ENCODE data around the gene SLCO4A1.
"Not testable (repeated sequence)": the region's sequence is repeated elsewhere in the genome, so short reads cannot be mapped to it uniquely, and the experiment has no call there.

Gene SLCO4A1

GRCh38 chr20:62666736-62667529, 24.6 kb downstream of the SLCO4A1 start:
- no peak for DNase-seq

DNA sequence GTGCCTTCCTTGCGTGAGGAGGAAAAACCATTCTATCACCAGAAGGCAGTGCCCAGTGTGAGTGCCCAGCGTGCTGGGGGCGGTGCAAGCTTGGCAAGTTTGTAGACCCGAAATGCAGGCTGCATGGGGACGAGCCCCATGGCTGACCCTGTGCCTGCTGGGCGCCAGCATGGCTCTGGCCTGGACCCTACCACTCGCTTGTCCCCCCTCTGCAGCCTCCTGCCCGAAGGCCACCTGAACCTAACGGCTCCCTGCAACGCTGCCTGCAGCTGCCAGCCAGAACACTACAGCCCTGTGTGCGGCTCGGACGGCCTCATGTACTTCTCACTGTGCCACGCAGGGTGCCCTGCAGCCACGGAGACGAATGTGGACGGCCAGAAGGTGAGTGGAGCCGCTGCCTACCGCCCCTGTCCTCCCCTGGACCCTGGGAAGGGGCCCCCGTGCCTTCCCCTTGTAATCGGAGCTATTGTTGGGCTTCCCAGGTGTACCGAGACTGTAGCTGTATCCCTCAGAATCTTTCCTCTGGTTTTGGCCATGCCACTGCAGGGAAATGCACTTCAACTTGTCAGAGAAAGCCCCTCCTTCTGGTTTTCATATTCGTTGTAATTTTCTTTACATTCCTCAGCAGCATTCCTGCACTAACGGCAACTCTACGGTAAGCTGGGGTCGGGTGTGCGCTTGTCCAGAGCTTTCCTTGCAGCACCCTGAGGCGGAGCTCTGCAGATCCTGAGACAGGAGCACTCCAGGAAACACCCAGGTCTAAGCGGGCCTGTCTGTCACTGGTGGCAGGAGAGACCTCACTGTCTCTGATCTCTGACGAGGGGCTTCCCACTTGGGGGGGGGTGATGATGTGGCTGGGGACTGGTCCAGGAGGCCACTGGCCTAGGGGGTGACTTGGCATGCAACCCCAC, 25.5 kb downstream of the SLCO4A1 start:
- DNase-seq: no peak

DNA sequence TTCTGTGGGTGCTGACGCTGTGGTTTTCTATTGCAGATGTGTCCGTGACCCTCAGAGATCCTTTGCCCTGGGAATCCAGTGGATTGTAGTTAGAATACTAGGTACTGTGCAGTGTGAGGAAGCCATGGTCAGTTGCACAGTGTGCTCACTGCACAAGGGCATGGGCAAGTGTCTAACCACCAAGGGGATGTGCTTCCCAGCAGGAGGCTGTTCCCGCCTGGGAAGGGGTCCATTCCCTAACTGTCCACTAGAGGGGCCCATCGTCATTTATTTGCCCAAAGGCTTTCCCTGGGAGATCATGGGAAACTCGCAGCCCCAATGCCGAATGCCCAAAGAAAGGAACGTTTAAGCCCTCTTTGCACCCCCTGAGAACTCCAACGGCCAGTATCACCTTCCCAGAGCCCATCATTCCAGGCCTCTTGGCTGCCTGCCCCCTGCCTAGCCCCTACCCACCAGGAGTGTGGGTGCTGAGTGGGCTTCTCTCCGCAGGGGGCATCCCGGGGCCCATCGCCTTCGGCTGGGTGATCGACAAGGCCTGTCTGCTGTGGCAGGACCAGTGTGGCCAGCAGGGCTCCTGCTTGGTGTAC, 26.2 kb downstream of the SLCO4A1 start:
- DNase-seq: peak; percentile 76 to 86

DNA sequence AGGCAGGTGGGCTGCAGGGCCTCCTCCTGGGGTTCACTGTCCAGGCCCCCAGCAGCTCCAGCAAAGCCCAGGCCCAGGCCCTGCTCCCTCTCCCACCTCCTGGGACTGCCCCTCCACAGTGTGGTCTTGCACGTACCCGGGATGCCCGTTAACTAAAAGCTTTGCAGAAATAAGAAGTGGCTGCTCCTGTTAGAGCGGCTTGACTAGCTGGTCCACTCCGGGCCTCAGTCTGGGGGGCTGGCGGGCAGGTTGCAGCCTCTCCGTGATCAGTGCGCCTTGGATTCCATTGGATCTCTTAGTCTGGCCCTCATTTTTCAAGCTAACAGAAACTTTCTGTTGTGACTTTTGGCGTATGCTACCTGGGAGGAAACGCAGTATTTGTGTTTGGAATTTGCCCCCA, 26.9 kb downstream of the SLCO4A1 start:
- no peak for DNase-seq

DNA sequence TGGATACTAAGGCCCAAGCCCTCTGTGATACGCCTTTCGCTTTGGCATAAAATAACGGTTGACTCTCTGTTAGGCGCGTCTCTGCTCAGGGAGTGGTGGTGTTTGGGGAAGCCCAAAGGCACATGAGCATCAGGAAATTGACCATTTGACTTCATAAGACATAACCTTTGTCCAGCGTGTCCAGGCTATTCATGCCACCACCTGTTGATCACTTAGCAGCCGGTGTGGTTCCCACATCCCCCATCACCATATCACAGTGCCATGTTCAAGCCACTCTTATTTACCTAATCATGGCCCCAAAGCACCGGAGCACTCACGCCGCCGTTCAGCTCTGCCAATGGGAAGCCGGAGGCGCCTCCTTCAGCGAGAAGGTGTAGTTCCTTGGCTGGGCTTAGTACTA, 27.9 kb downstream of the SLCO4A1 start:
- no peak for DNase-seq

DNA sequence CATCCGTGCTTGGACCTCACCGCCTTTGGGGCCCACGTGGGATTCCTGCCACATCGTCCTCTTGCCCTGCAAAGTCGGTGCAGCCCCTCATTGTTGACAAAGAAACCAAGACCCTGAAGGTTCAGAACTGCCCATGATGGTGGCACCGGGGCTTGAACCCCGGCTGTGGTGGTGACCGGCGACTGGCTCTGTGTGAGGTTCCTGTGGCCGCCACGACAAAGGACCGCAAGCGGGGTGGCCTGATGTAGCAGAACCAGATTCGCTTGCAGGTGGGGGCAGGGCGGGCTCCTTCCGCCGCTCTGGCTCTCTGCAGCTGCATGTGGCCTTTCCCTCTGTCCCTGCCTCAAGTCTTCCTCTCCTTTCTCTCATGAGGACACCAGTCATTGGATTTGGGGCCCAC, 28.7 kb downstream of the SLCO4A1 start:
- no peak for DNase-seq

DNA sequence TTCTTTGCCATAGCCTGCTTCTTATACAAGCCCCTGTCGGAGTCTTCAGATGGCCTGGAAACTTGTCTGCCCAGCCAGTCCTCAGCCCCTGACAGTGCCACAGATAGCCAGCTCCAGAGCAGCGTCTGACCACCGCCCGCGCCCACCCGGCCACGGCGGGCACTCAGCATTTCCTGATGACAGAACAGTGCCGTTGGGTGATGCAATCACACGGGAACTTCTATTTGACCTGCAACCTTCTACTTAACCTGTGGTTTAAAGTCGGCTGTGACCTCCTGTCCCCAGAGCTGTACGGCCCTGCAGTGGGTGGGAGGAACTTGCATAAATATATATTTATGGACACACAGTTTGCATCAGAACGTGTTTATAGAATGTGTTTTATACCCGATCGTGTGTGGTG, 29.5 kb downstream of the SLCO4A1 start:
- DNase-seq: no peak

GRCh38 chr20:62674370-62674769, 32.1 kb downstream of the SLCO4A1 start:
- DNase-seq: no peak

GRCh38 chr20:62675156-62675876, 33.0 kb downstream of the SLCO4A1 start:
- DNase-seq: peak; percentile 82 to 85

DNA sequence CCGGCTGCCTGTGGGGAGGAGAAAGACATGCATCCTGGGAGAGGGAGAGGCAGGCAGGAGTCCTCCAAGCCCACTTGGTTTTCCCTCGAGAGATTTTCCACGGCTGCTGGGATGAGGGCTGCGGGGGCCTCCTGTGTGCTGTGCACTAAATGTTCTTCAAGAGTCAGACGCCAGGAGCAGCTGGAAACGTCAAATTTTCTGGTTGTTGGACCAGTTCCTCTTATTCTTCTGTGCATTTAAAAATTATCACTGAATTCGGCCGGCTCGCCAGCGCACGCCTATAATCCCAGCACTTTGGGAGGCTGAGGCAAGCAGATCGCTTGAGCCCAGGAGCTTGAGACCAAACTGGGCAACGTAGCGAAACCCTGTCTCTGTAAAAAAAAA, 33.6 kb downstream of the SLCO4A1 start:
- no peak for DNase-seq

- no peak for DNase-seq
Observed at GRCh38 chr20:62676976-62677375, 34.7 kb downstream of the SLCO4A1 start.

DNA sequence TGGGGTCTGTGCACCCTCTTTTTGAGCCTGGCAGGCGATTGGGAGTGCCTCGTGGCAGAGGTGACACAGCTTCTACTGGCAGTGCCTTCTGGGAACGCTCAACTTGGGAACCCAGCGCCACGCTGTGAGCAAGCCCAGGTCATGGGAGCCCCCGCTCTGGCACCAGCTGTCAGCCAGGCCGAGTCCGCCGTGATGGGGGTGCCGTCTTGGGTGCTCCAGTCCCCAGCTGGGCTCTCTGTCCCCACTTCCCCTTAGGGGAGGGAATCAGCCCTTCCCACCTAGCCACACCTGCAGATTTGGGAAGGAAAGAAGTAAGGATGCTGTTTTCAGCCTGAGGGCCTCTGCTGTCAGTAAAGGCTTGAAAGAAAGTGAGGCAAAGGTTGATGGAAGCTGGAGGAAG, 35.4 kb downstream of the SLCO4A1 start:
- no peak for DNase-seq

DNA sequence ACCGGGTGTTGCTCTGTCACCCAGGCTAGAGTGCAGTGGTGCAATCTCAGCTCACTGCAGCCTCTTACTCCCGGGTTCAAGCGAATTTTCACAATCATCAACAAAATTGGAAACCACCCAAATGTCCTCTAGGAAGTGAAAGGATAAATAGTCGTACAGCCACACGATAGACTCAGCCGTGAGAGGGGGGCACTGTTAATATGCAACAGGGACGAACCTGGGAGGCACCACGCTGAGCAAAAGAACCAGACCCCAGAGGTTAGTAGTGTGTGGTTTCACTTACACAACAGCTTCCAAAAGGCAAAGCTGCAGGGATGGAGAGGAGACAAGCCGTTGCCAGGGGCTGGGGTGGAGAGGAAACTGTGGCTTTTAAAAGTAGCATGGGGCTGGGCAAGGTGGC, 36.2 kb downstream of the SLCO4A1 start:
- DNase-seq: no peak

GRCh38 chr20:62679978-62680589, 37.8 kb downstream of the SLCO4A1 start:
- no peak for DNase-seq

DNA sequence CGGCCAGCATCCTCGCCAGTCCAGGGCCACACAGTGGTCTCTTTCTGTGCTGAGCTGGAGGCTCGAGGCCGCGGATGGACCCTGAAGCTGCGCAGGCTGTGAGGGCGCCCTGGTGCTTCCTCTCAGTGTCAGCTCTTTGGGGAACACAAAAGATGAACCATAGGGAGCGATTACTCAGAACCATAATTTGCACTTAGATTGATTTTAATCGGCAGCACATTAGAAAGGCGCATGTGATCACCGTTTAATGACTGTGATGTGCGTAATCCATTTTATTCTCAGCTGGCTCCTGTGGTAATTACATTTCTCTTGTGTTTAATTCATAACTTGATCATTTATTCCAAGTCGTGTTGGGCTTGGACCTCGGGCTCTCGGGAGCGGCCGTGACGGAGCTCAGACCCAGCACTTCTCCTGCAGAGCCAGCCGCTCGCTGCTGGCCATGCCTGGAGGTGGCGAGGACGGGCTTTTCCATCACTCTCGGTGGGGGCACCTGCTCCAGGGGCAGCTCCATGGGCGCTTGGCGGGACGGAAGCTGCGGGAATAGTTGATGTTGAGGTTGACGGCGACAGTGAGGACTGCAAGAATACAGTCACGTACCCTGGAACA, 40.7 kb downstream of the SLCO4A1 start:
- DNase-seq: no peak

DNA sequence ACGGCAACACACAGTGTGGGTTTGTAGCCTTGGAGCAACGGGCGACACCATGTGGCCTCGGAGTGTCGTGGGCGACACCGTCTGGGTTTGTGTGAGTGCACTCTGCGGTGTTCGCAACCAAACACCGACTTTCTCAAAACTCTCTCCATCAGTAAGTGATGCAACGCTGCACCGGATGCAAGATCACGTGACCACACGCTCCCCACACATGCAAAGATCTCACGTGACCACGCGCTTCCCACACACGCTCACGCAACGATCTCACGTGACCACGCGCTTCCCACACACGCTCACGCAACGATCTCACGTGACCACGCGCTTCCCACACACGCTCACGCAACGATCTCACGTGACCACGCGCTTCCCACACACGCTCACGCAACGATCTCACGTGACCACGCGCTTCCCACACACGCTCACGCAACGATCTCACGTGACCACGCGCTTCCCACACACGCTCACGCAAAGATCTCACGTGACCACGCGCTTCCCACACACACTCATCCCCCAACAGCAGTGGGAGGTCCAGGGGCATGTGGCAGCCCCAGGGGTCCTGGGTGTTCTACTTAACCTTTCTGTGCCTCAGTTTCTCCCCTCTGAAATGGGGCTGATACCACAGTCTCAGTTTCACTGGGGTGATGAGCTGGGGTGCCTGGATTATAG, 41.5 kb downstream of the SLCO4A1 start:
- DNase-seq: not testable (repeated sequence)

- DNase-seq: no peak
Observed at GRCh38 chr20:62684981-62685380, 42.7 kb downstream of the SLCO4A1 start.

GRCh38 chr20:62685781-62686555, 43.7 kb downstream of the SLCO4A1 start:
- peak; percentile 78 to 88 for DNase-seq

GRCh38 chr20:62686869-62687830, 44.8 kb downstream of the SLCO4A1 start:
- DNase-seq: no peak

All from NCI-H524 (cell line).